GM23248 (cell line): Measurements from ENCODE around the gene CCDC90B. TPM values are rescaled to one million over a fixed set of nuclear protein-coding genes. Genes with fewer than 3 reads are reported as not detected.

Experiments
- DNase-seq: peaks from one replicate; pipeline ENCODE4 v3.0.0-alpha.2; 2015
- H2AFZ ChIP-seq: fragments of 200-600 bp; sonication (generic); 2 replicates; pipeline ENCODE4 v1.6.1; 2016; ENCODE audit warnings: antibody characterized with exemption
- H3F3A ChIP-seq: fragments of 200-600 bp; sonication (generic); 2 replicates; pipeline ENCODE4 v1.6.1; 2016; ENCODE audit warnings: mild to moderate bottlenecking, antibody characterized with exemption, mixed run types; ENCODE audit not compliant: insufficient read depth
- H3K27ac ChIP-seq: fragments of 200-600 bp; sonication (generic); 2 replicates; pipeline ENCODE4 v1.5.1; 2016; ENCODE audit warnings: mild to moderate bottlenecking
- H3K27me3 ChIP-seq: fragments of 200-600 bp; sonication (generic); replicated peaks from 2 replicates; pipeline ENCODE4 v1.6.1; 2016; ENCODE audit warnings: mild to moderate bottlenecking; ENCODE audit not compliant: insufficient read depth
- H3K36me3 ChIP-seq: fragments of 200-600 bp; sonication (generic); 2 replicates; pipeline ENCODE4 v1.6.1; 2016; ENCODE audit warnings: low read depth, mild to moderate bottlenecking
- H3K4me1 ChIP-seq: fragments of 200-600 bp; sonication (generic); 2 replicates; pipeline ENCODE4 v1.6.1; 2016; ENCODE audit warnings: mild to moderate bottlenecking; ENCODE audit not compliant: insufficient read depth
- H3K4me2 ChIP-seq: fragments of 200-600 bp; sonication (generic); one replicate; pipeline ENCODE4 v1.6.1; 2016; ENCODE audit warnings: mild to moderate bottlenecking; ENCODE audit not compliant: unreplicated experiment
- H3K4me3 ChIP-seq: fragments of 200-600 bp; sonication (generic); 2 replicates; pipeline ENCODE4 v1.5.1; 2016; ENCODE audit warnings: mild to moderate bottlenecking
- H3K79me2 ChIP-seq: fragments of 200-600 bp; sonication (generic); 2 replicates; pipeline ENCODE4 v1.6.1; 2016; ENCODE audit warnings: mild to moderate bottlenecking; ENCODE audit not compliant: insufficient read depth
- H3K9ac ChIP-seq: fragments of 200-600 bp; sonication (generic); 2 replicates; pipeline ENCODE4 v1.6.1; 2016; ENCODE audit warnings: mild to moderate bottlenecking
- H3K9me2 ChIP-seq: fragments of 200-600 bp; sonication (generic); 2 replicates; pipeline ENCODE4 v1.6.1; 2016; ENCODE audit warnings: mixed run types, mild to moderate bottlenecking, moderate library complexity; ENCODE audit not compliant: insufficient read depth
- H3K9me3 ChIP-seq: fragments of 200-600 bp; sonication (generic); one replicate; pipeline ENCODE4 v1.6.1; 2017; ENCODE audit warnings: low read depth
- H4K20me1 ChIP-seq: fragments of 200-600 bp; sonication (generic); 2 replicates; pipeline ENCODE4 v1.6.0; 2016; ENCODE audit not compliant: insufficient read depth
- EZH2 ChIP-seq: fragments of 200-600 bp; sonication (generic); IDR thresholded peaks from 2 replicates; pipeline ENCODE4 v1.6.1; 2018; ENCODE audit warnings: antibody characterized with exemption, mild to moderate bottlenecking; ENCODE audit not compliant: insufficient read depth, poor library complexity, severe bottlenecking
- EZH2phosphoT487 ChIP-seq: fragments of 200-600 bp; sonication (generic); IDR thresholded peaks from 2 replicates; pipeline ENCODE4 v1.6.1; 2018; ENCODE audit warnings: antibody characterized with exemption, moderate library complexity, mild to moderate bottlenecking, low read depth; ENCODE audit not compliant: insufficient read depth
- WGBS, 2 experiments: methylation state at CpG; one replicate each; pipeline ENCODE4 v1.1.6; 2015 to 2017; ENCODE audit warnings: low lambda C conversion rate in 2 of 2, low coverage in 1 of 2; ENCODE audit errors: missing lambda C conversion rate in 2 of 2; 5-methylcytosine and 5-hydroxymethylcytosine counted together
- in situ Hi-C: fragments of 300-500 bp; cut with MboI; formaldehyde crosslinking; loops from 2 replicates; pipeline ENCODE4 v1.15.0; 2020
- polyA plus RNA-seq: library from polyadenylated mRNA; unstranded; fragments of >200 nt; fragmentation: Nextera tagmentation; extraction: Ambion mirVana; gene quantifications from 2 replicates; pipeline ENCODE4 v1.2.1, GENCODE V29; 2016
- total RNA-seq: library from RNA; depleted of rRNA; stranded (reverse); fragments of >200 nt; shearing (Covaris generic); gene quantifications from 2 replicates; pipeline ENCODE4 v1.2.3, GENCODE V29; 2014

Gene CCDC90B
- total and polyA plus RNA-seq, 2 experiments from 2014 or later, result 49.9 to 97.8 TPM

DNA sequence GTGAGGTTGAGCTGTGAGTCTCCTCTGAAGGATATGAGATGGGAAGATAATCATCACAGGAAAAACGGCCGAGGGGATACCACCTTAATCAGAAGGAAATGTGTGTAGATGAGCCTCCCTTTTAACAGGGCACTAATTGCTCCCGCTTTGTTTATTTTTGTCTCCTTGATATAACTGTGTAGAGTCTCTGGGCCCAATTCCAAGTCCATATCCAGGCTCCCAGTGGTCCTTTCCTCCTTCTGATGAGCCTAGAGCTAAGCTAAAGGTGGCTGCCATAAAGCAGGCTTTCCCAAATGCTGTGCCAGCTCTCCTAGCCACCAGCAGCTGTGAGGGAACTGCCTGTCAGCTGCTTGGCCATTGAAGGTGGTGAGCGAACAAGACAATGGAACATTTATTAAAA, 17.1 kb upstream of the CCDC90B start:
- Histone ChIP-seq H3K27me3 (no peaks in the 10 kb centered on the region; the same call in 1 of the 2 replicates), H4K20me1 (no peaks in the 10 kb centered on the region), H3K4me3 (no peak overlapping the region), H3K9me3 (no peaks in the 10 kb centered on the region), H3F3A (no peaks in the 10 kb centered on the region), H3K9ac (no peak overlapping the region), H3K36me3 (no peaks in the 10 kb centered on the region), H3K9me2 (no peaks in the 10 kb centered on the region), H3K27ac (no peak overlapping the region), H2AFZ (no peak overlapping the region), H3K79me2 (no peaks in the 10 kb centered on the region), H3K4me2 (no peak overlapping the region), H3K4me1 (no peaks in the 10 kb centered on the region)
- WGBS, 2 experiments, result 57 to 66% methylated on average over 4 of the region's 4 CpGs
- in situ Hi-C loops, result no loop called here
- TF ChIP-seq EZH2 (no peak), EZH2phosphoT487 (no peak)
- DNase-seq, result no peak

DNA sequence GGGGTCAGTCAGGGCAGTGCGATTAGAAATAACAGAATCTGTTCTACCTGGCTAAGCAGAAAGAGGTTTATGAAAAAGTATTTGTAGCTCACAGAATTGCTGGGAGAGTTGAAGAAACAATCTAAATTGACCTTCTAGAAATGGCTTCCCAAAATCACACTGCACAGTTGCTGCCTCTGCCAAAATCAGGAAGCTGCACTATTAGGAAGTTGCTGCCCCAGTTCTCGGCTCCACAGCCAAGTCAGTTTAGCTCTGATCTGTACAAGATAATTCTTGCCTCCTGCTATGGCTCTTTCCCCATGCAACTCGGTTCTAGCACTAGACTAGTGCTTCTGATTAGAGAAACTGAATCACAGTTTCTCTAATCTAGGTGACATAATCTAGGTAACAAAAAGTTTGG, 16.0 kb upstream of the CCDC90B start:
- no peak overlapping the region for H3K4me2 ChIP-seq
- no peak overlapping the region for H3K4me3 ChIP-seq
- H4K20me1 ChIP-seq, result no peaks in the 10 kb centered on the region
- no peak for TF ChIP-seq EZH2phosphoT487
- no peak for TF ChIP-seq EZH2
- no peaks in the 10 kb centered on the region for H3K9me3 ChIP-seq
- H2AFZ ChIP-seq, result no peak overlapping the region
- no peak overlapping the region for H3K27ac ChIP-seq
- no peaks in the 10 kb centered on the region for H3K9me2 ChIP-seq
- DNase-seq, result no peak
- no peaks in the 10 kb centered on the region for H3F3A ChIP-seq
- in situ Hi-C loops, result no loop called here
- no peaks in the 10 kb centered on the region for H3K36me3 ChIP-seq
- no peaks in the 10 kb centered on the region for H3K79me2 ChIP-seq
- no peaks in the 10 kb centered on the region; the same call in 1 of the 2 replicates for H3K27me3 ChIP-seq
- WGBS, 2 experiments, result 41 to 47% methylated on average over 3 of the region's 3 CpGs
- no peak overlapping the region for H3K9ac ChIP-seq
- H3K4me1 ChIP-seq, result no peaks in the 10 kb centered on the region

DNA sequence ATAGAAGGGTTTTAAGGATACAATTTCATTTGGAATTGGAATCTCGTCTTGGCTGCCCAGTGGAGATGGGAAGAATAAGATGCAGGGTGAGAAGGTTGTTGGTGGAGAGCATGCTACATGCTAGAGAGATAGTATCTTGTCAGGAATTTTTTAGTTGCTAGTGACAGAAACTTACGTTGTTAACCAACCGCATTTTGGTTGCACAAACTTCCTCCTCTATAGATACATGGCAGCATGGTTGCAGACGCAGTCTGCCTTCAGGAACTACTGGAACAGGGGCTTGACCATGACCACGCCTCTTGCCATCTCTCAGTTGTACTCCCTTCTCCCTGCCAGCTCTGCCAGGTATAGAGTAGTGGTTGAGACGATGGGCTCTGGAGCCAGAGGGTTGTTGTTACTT, 13.5 kb upstream of the CCDC90B start:
- Histone ChIP-seq H3F3A (no peaks in the 10 kb centered on the region), H3K9ac (no peak overlapping the region), H3K27ac (no peak overlapping the region), H3K4me1 (no peaks in the 10 kb centered on the region), H3K4me3 (no peak overlapping the region), H3K9me2 (no peaks in the 10 kb centered on the region), H3K36me3 (no peaks in the 10 kb centered on the region), H3K9me3 (no peaks in the 10 kb centered on the region), H4K20me1 (no peaks in the 10 kb centered on the region), H2AFZ (no peak overlapping the region), H3K4me2 (no peak overlapping the region), H3K27me3 (no peaks in the 10 kb centered on the region; the same call in 1 of the 2 replicates), H3K79me2 (no peaks in the 10 kb centered on the region)
- in situ Hi-C loops, result loop anchor here (10.0 kb wide), 1 partner anchor 515 kb away; no protein-coding TSS in a partner anchor
- TF ChIP-seq EZH2phosphoT487 (no peak), EZH2 (no peak)
- DNase-seq, result no peak
- 61 to 62% methylated on average over 6 of the region's 6 CpGs for WGBS, 2 experiments

DNA sequence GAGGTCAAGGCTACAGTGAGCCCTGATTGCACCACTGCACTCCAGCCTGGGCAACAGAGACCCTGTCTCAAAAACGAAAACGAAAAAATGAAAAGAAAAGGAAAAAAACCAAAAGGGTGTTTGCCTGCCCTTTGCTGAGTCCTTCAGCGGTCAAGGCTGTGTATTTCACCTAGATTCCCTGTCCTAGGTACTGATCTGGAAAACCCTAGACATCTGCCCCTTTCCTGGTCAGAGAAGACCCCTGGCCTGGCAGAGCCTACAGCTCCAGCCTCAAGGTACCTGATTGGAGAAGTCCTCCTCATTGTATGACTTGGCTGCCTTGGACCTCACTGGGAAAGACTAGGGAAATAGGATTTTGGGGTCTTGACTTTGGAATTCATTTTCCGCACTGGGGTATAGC, 8.0 kb upstream of the CCDC90B start:
- in situ Hi-C loops, result loop anchor here (10.0 kb wide), 1 partner anchor 521 kb away; no protein-coding TSS in a partner anchor
- WGBS, 2 experiments, result 69 to 75% methylated on average over 4 of the region's 4 CpGs

DNA sequence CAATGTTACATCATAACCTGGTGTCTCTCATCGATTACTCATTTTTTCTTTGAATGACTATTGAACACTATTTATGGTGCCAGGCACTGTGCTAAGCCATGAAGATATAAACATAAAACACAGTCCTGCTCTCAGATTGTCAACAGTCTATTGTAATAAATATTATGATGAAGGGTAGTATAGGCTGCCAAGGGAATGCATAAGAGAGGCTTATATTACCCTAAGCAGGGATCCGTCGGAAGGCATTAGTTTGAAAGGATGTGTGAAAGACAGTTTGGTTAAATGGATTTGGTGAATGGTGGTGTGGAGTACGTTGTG, 7.2 kb upstream of the CCDC90B start:
- in situ Hi-C loops, result loop anchor here (10.0 kb wide), 1 partner anchor 521 kb away; no protein-coding TSS in a partner anchor
- H2AFZ ChIP-seq, result no peak overlapping the region
- no peaks in the 10 kb centered on the region for H3K4me1 ChIP-seq
- H4K20me1 ChIP-seq, result no peaks in the 10 kb centered on the region
- no peak for DNase-seq
- H3K9ac ChIP-seq, result no peak overlapping the region
- no peaks in the 10 kb centered on the region for H3F3A ChIP-seq
- no peak overlapping the region for H3K4me2 ChIP-seq
- H3K27me3 ChIP-seq, result no peaks in the 10 kb centered on the region
- no peaks in the 10 kb centered on the region for H3K9me2 ChIP-seq
- no peaks in the 10 kb centered on the region for H3K79me2 ChIP-seq
- no peak for TF ChIP-seq EZH2phosphoT487
- TF ChIP-seq EZH2, result no peak
- H3K36me3 ChIP-seq, result no peaks in the 10 kb centered on the region
- no peaks in the 10 kb centered on the region for H3K9me3 ChIP-seq
- no peak overlapping the region for H3K4me3 ChIP-seq
- WGBS, 2 experiments, result 72 to 78% methylated on average over 4 of the region's 4 CpGs
- H3K27ac ChIP-seq, result no peak overlapping the region

More for the DNA sequence above, 8.0 kb upstream of the CCDC90B start:
- Histone ChIP-seq H3K4me2 (no peak overlapping the region), H4K20me1 (no peaks in the 10 kb centered on the region), H3F3A (no peaks in the 10 kb centered on the region), H3K9ac (no peak overlapping the region), H3K9me3 (no peaks in the 10 kb centered on the region), H3K36me3 (no peaks in the 10 kb centered on the region), H3K79me2 (no peaks in the 10 kb centered on the region), H3K27ac (no peak overlapping the region), H3K9me2 (no peaks in the 10 kb centered on the region), H3K4me1 (no peaks in the 10 kb centered on the region), H2AFZ (no peak overlapping the region), H3K27me3 (no peaks in the 10 kb centered on the region; the same call in 1 of the 2 replicates), H3K4me3 (no peak overlapping the region)
- DNase-seq, result no peak
- no peak for TF ChIP-seq EZH2phosphoT487
- TF ChIP-seq EZH2, result no peak
